ENCODE measurements around the gene SCD. TPM values are rescaled to one million over a fixed set of nuclear protein-coding genes. Genes with fewer than 3 reads are reported as not detected.
A peak's percentile ranks its signal among the peaks of the same experiment; 100 is the strongest.

SCD gene
- total and polyA plus RNA-seq, 9 of the 15 experiments (the other 6 are each of a cell fraction or from before 2014, with no cell fraction given): 114 to 486 (median 188) TPM

- peak; percentile 84 for TF ChIP-seq USF2 (CRISPR knock-in tag; IDR thresholded peaks at IDR 0.05)
- TF ChIP-seq PKNOX1 (IDR thresholded peaks at IDR 0.05): peak; percentile 61
- peak; percentile 51 for TF ChIP-seq ETV5 (CRISPR knock-in tag; IDR thresholded peaks at IDR 0.05; ENCODE audit: low read depth)
- no peak for TF ChIP-seq MAX (CRISPR knock-in tag; IDR thresholded peaks at IDR 0.05)
- no peak for TF ChIP-seq NR2F6 (CRISPR knock-in tag; IDR thresholded peaks at IDR 0.05)
- 0 out of 2 replicates have a peak, but pooled peaks have one; percentile 5 for TF ChIP-seq BCOR (IDR thresholded peaks at IDR 0.05)
- TF ChIP-seq ILK (tag; IDR thresholded peaks at IDR 0.05; ENCODE audit: borderline replicate concordance, low read depth): no peak
- 0 out of 2 replicates have a peak, but pooled peaks have one; percentile 21 for TF ChIP-seq ZNF316 (IDR thresholded peaks at IDR 0.05)
- TF ChIP-seq SRSF3 (IDR thresholded peaks at IDR 0.05; ENCODE audit: insufficient read depth, low read length): 0 out of 2 replicates have a peak, but pooled peaks have one; percentile 63
- TF ChIP-seq PHB2 (IDR thresholded peaks at IDR 0.05; ENCODE audit: low read depth): no peak
- TF ChIP-seq KLF10 (CRISPR knock-in tag; IDR thresholded peaks at IDR 0.05): no peak
- peak; percentile 78 for TF ChIP-seq BRD9 (IDR thresholded peaks at IDR 0.05; ENCODE audit: low read depth, partially characterized antibody)
- peak; percentile 92 for TF ChIP-seq HNRNPLL (IDR thresholded peaks at IDR 0.05; ENCODE audit: low read depth, low read length, poor library complexity, severe bottlenecking)
- TF ChIP-seq ZNF354B (CRISPR knock-in tag; IDR thresholded peaks at IDR 0.05): no peak
- TF ChIP-seq ZNF780A (CRISPR knock-in tag; IDR thresholded peaks at IDR 0.05): no peak
- peak; percentile 35 to 48; a peak in 1 of 4 replicates for TF ChIP-seq TEAD1 (CRISPR knock-in tag; IDR thresholded peaks at IDR 0.05)
- TF ChIP-seq SPI1 (IDR thresholded peaks at IDR 0.05; ENCODE audit: borderline replicate concordance, low read depth, low read length): peak; percentile 70
- no peak for TF ChIP-seq ARID4B (CRISPR knock-in tag; IDR thresholded peaks at IDR 0.05)
- no peak for TF ChIP-seq RHOXF2B (CRISPR knock-in tag; conservative IDR thresholded peaks at IDR 0.05)
- TF ChIP-seq KHSRP (IDR thresholded peaks at IDR 0.05): no peak
- no peak for TF ChIP-seq SMARCB1 (IDR thresholded peaks at IDR 0.05; ENCODE audit: insufficient read length, low read depth)
These were observed 26.5 kb downstream of the SCD start (continued) for GRCh38 chr10:100373298-100374199.
